HepG2 (cell line): ENCODE results near the gene ZNF687. TPM values are rescaled to one million over a fixed set of nuclear protein-coding genes. Genes with fewer than 3 reads are reported as not detected.

Experiments
- ATAC-seq: fragments of 200-7000 bp; cut with Tn5 transposase; 3 replicates; pipeline ENCODE4 v1.9.1; 2020; ENCODE audit warnings: mild to moderate bottlenecking, moderate library complexity
- BruUV-seq: library from RNA; stranded (reverse); fragments of 400-500 nt; replicated peaks from 2 replicates; lab custom pipeline; 2021; lab: Mats Ljungman, UMichigan
- CTCF ChIA-PET: fragments of 300-600 bp; formaldehyde crosslinking; extraction: SDS; loops from one replicate; lab custom pipeline; 2021; ENCODE audit warnings: low total read pairs, inconsistent platforms, low intra/inter-chr PET ratio; lab: Yijun Ruan, JAX
- POLR2A ChIA-PET: fragments of 350-600 bp; sonication (Branson Sonifier 250); formaldehyde crosslinking; loops from one replicate; lab custom pipeline; 2020; ENCODE audit warnings: antibody characterized with exemption, inconsistent platforms; lab: Yijun Ruan, JAX
- DNase-seq: peaks from one replicate; pipeline ENCODE4 v3.0.0-alpha.2; 2015; ENCODE audit warnings: low spot score
- FAIRE-seq: peaks from 3 replicates; lab custom pipeline; 2011; peaks lifted over from hg19 to GRCh38; lab: Jason Lieb, UNC
- H2AFZ ChIP-seq: one replicate; pipeline ENCODE4 v1.6.1; 2011; ENCODE audit warnings: low read length, inconsistent platforms
- H3K27ac ChIP-seq: fragments of 300-600 bp; 3 replicates; pipeline ENCODE4 v1.8.0; 2011; ENCODE audit warnings: mixed run types, mild to moderate bottlenecking, mixed read lengths, low read length, inconsistent platforms; ENCODE audit not compliant: insufficient read depth; ENCODE audit errors: extremely low read length
- H3K27me3 ChIP-seq, 2 experiments: fragments of 200-600 bp in 1 of 2; 2 replicates in 1 of 2; 3 replicates in 1 of 2; pipeline versions ENCODE4 v1.6.0 to v1.8.0; 2011; ENCODE audit warnings: low read length in 2 of 2, mild to moderate bottlenecking in 2 of 2, moderate library complexity in 2 of 2, inconsistent platforms in 1 of 2; ENCODE audit not compliant: insufficient read depth in 2 of 2, control insufficient read depth in 1 of 2
- H3K36me3 ChIP-seq, 2 experiments: fragments of 200-600 bp in 1 of 2; replicated peaks in 1 of 2; 2 replicates in 1 of 2; 3 replicates in 1 of 2; pipeline versions ENCODE4 v1.5.1 to v1.8.0; 2011; ENCODE audit warnings: low read length in 2 of 2, inconsistent platforms in 1 of 2; ENCODE audit not compliant: insufficient read depth in 2 of 2, control insufficient read depth in 1 of 2
- H3K4me1 ChIP-seq: 2 replicates; pipeline ENCODE4 v1.5.1; 2012; ENCODE audit warnings: low read length, inconsistent platforms; ENCODE audit not compliant: insufficient read depth
- H3K4me2 ChIP-seq: 2 replicates; pipeline ENCODE4 v1.6.0; 2011; ENCODE audit warnings: low read depth, low read length, inconsistent platforms
- H3K4me3 ChIP-seq, 3 experiments: fragments of 200-600 bp in 1 of 3; sonication (generic), shearing (Covaris generic) in 1 of 3; replicated peaks in 1 of 3; 2 replicates each; pipeline ENCODE4 v1.5.1; 2011 to 2016; ENCODE audit warnings: low read length in 3 of 3, inconsistent platforms in 2 of 3, low read depth in 2 of 3, mild to moderate bottlenecking in 2 of 3, control low read depth in 1 of 3, mixed read lengths in 1 of 3; ENCODE audit not compliant: insufficient read depth in 1 of 3
- H3K79me2 ChIP-seq: one replicate; pipeline ENCODE4 v1.6.1; 2011; ENCODE audit warnings: low read length, inconsistent platforms; ENCODE audit not compliant: insufficient read depth
- H3K9ac ChIP-seq: 2 replicates; pipeline ENCODE4 v1.6.0; 2011; ENCODE audit warnings: mild to moderate bottlenecking, low read depth, low read length, inconsistent platforms; ENCODE audit not compliant: insufficient read depth
- H3K9me3 ChIP-seq: 2 replicates; pipeline ENCODE4 v1.5.1; 2012; ENCODE audit warnings: mild to moderate bottlenecking, low read length
- H4K20me1 ChIP-seq: 2 replicates; pipeline ENCODE4 v1.6.0; 2011; ENCODE audit warnings: inconsistent platforms, mild to moderate bottlenecking, low read length, moderate library complexity; ENCODE audit not compliant: insufficient read depth
- ATF7 ChIP-seq, 2 experiments: fragments of 450-650 bp in 1 of 2; sonication (generic) in 1 of 2; formaldehyde crosslinking in 1 of 2; IDR thresholded peaks; 2 replicates each; pipeline versions ENCODE4 v1.4.0 to v1.6.1; 2016 to 2020; ENCODE audit warnings: antibody characterized with exemption in 1 of 2, mild to moderate bottlenecking in 1 of 2, missing genetic modification reagents in 1 of 2
- MAZ ChIP-seq, 2 experiments: sonication (generic) in 1 of 2; formaldehyde crosslinking in 1 of 2; IDR thresholded peaks; 2 replicates each; pipeline versions ENCODE4 v1.5.0 to v1.6.1; 2012 to 2020; ENCODE audit warnings: low read depth in 2 of 2, mild to moderate bottlenecking in 2 of 2, borderline replicate concordance in 1 of 2, improper control_type of control experiment in 1 of 2, low read length in 1 of 2, missing genetic modification reagents in 1 of 2, moderate library complexity in 1 of 2
- NONO ChIP-seq, 2 experiments: fragments of 450-650 bp in 1 of 2; sonication (generic) in 1 of 2; formaldehyde crosslinking in 1 of 2; IDR thresholded peaks in 1 of 2; conservative IDR thresholded peaks in 1 of 2; 2 replicates each; pipeline versions ENCODE4 v1.6.1 to v1.8.0; 2017 to 2022; ENCODE audit warnings: mild to moderate bottlenecking in 1 of 2, missing genetic modification reagents in 1 of 2, moderate library complexity in 1 of 2
- PAX8 ChIP-seq: sonication (generic); formaldehyde crosslinking; IDR thresholded peaks from 2 replicates; pipeline ENCODE4 v1.8.0; 2022; ENCODE audit warnings: mild to moderate bottlenecking, missing genetic modification reagents, borderline replicate concordance
- U2AF2 ChIP-seq: fragments of 200-400 bp; formaldehyde crosslinking; IDR thresholded peaks from 2 replicates; pipeline ENCODE4 v1.6.1; 2017; ENCODE audit warnings: low read depth, mild to moderate bottlenecking, low read length
- ZNF280B ChIP-seq: sonication (generic); formaldehyde crosslinking; IDR thresholded peaks from 2 replicates; pipeline ENCODE4 v1.5.0; 2020; ENCODE audit warnings: missing genetic modification reagents, mild to moderate bottlenecking, borderline replicate concordance
- ZNF281 ChIP-seq: sonication (generic); formaldehyde crosslinking; IDR thresholded peaks from 2 replicates; pipeline ENCODE4 v1.4.0; 2020; ENCODE audit warnings: missing genetic modification reagents, borderline replicate concordance
- ZNF331 ChIP-seq: sonication (generic); formaldehyde crosslinking; IDR thresholded peaks from 2 replicates; pipeline ENCODE4 v1.4.0; 2020; ENCODE audit warnings: missing genetic modification reagents
- ZNF691 ChIP-seq: sonication (generic); formaldehyde crosslinking; IDR thresholded peaks from 2 replicates; pipeline ENCODE4 v1.4.0; 2020; ENCODE audit warnings: missing genetic modification reagents, low read depth, mild to moderate bottlenecking, borderline replicate concordance
- WGBS: methylation state at CpG from one replicate; pipeline ENCODE4 v1.1.6; 2017; ENCODE audit warnings: low lambda C conversion rate; 5-methylcytosine and 5-hydroxymethylcytosine counted together
- in situ Hi-C: cut with HindIII; loops from 2 replicates; pipeline ENCODE4 v1.10.0; 2017; ENCODE audit warnings: low pct_unique_long_range_greater_than_20kb; ENCODE audit not compliant: extremely low pct_ligation_motif_present
- intact Hi-C: fragments of 100-400 bp; cut with micrococcal nuclease; formaldehyde crosslinking; loops from one replicate; pipeline ENCODE4 v1.10.0; 2022; ENCODE audit not compliant: unreplicated experiment
- polyA plus RNA-seq, 8 experiments: library from polyadenylated mRNA; depleted of rRNA in 3 of 8; stranded (reverse) in 7 of 8; unstranded in 1 of 8; fragments of >200 nt; fragmentation: Illumina TruSeq in 4 of 8; extraction: Trizol in 4 of 8; gene quantifications; 2 replicates each; pipeline versions ENCODE4 v1.2.1 to v1.2.3, GENCODE V29; 2011 to 2016; ENCODE audit warnings: low read depth in 4 of 8, missing spikeins in 1 of 8, mixed read lengths in 1 of 8; ENCODE audit not compliant: insufficient read depth in 1 of 8
- total RNA-seq, 5 experiments: library from RNA; depleted of rRNA; stranded (reverse); fragments of >200 nt; fragmentation: Illumina TruSeq; extraction: Trizol; gene quantifications; 2 replicates each; pipeline ENCODE4 v1.2.3, GENCODE V29; 2016; ENCODE audit warnings: low read depth in 1 of 5

The ZNF687 gene
- total and polyA plus RNA-seq, 2 of the 13 experiments (the other 11 are each of a cell fraction or from before 2014, with no cell fraction given), result 14.1 to 16.5 TPM

- WGBS, result 94% methylated on average over 2 of the region's 2 CpGs
- Histone ChIP-seq H4K20me1 (no peaks in the 10 kb centered on the region), H3K4me3 (no peak overlapping the region), H3K27me3 (no peaks in the 10 kb centered on the region), H3K9me3 (no peaks in the 10 kb centered on the region), H3K36me3 (peaks cover 40 to 89% of the 10 kb centered on the region in 2 experiments), H3K9ac (no peak overlapping the region), H2AFZ (no peak overlapping the region), H3K4me2 (no peak overlapping the region), H3K4me1 (no peaks in the 10 kb centered on the region), H3K79me2 (no peaks in the 10 kb centered on the region), H3K27ac (no peak overlapping the region)
- intact Hi-C loops (no loop called here), in situ Hi-C loops (no loop called here)
- ATAC-seq (no peak), FAIRE-seq (no peak), DNase-seq (no peak)
- CTCF ChIA-PET, result no interaction called here
- POLR2A ChIA-PET, result no interaction called here
- BruUV-seq, result no TSS peak
- TF ChIP-seq ATF7 (IDR thresholded peaks at IDR 0.05) (peak; percentile 22; the same call in 1 of the 2 replicates), ATF7 (CRISPR knock-in tag; IDR thresholded peaks at IDR 0.05) (no peak), ZNF691 (CRISPR knock-in tag) (no peak), ZNF331 (CRISPR knock-in tag) (no peak)
Measured at GRCh38 chr1:151242442-151242841, 39.7 kb upstream of the ZNF687 start.

GRCh38 chr1:151243683-151244216 is 38.3 kb upstream of the ZNF687 start:
- Histone ChIP-seq H3K36me3 (peaks cover 38 to 89% of the 10 kb centered on the region in 2 experiments), H2AFZ (no peak overlapping the region), H3K9me3 (no peaks in the 10 kb centered on the region), H3K4me3 (no peak overlapping the region), H3K4me1 (no peaks in the 10 kb centered on the region), H4K20me1 (no peaks in the 10 kb centered on the region), H3K27ac (no peak overlapping the region), H3K79me2 (no peaks in the 10 kb centered on the region), H3K4me2 (no peak overlapping the region), H3K27me3 (no peaks in the 10 kb centered on the region), H3K9ac (no peak overlapping the region)
- FAIRE-seq (no peak), ATAC-seq (no peak), DNase-seq (no peak)
- intact Hi-C loops (no loop called here), in situ Hi-C loops (no loop called here)
- POLR2A ChIA-PET, result no interaction called here
- BruUV-seq, result no TSS peak
- CTCF ChIA-PET, result no interaction called here
- WGBS, result 89% methylated on average over 5 of the region's 5 CpGs
- TF ChIP-seq PAX8, result no peak
- TF ChIP-seq ZNF281 (CRISPR knock-in tag), result no peak
- no peak for TF ChIP-seq MAZ (IDR thresholded peaks at IDR 0.05; ENCODE audit: borderline replicate concordance, low read depth, low read length)
- no peak for TF ChIP-seq MAZ (CRISPR knock-in tag; IDR thresholded peaks at IDR 0.05; ENCODE audit: low read depth)
- TF ChIP-seq U2AF2, result no peak
- TF ChIP-seq ZNF280B (CRISPR knock-in tag), result no peak
- no peak for TF ChIP-seq NONO (IDR thresholded peaks at IDR 0.05)
- no peak for TF ChIP-seq NONO (CRISPR knock-in tag; conservative IDR thresholded peaks at IDR 0.05)
